Prostate gland (tissue), 2 donors: ENCODE measurements around the gene TAF11L9. TPM values are rescaled to one million over a fixed set of nuclear protein-coding genes. Genes with fewer than 3 reads are reported as not detected.
"Not testable (repeated sequence)": the region's sequence is repeated elsewhere in the genome, so short reads cannot be mapped to it uniquely, and the experiment has no call there.

Experiments used
- DNase-seq: peaks from one replicate; pipeline ENCODE4 v3.0.0-alpha.2; 2019; ENCODE audit warnings: low spot score
- H3K27ac ChIP-seq, 2 donors: fragments of 200-600 bp; sonication (generic); 2 replicates each; pipeline ENCODE4 v1.5.1; 2017 to 2019
- H3K27me3 ChIP-seq: fragments of 200-600 bp; sonication (generic); replicated peaks from 2 replicates; pipeline ENCODE4 v1.5.1; 2019; ENCODE audit not compliant: insufficient read depth
- H3K36me3 ChIP-seq, 2 donors: fragments of 200-600 bp; sonication (generic); 1 replicate in 1 of 2; 2 replicates in 1 of 2; pipeline versions ENCODE4 v1.5.1 to v1.8.1; 2017 to 2019
- H3K4me1 ChIP-seq: fragments of 200-600 bp; sonication (generic); replicated peaks from 2 replicates; pipeline ENCODE4 v1.5.1; 2019
- H3K4me3 ChIP-seq, 2 donors: fragments of 200-600 bp; sonication (generic); 2 replicates each; pipeline ENCODE4 v1.5.1; 2017 to 2019
- H3K9me3 ChIP-seq: fragments of 200-600 bp; sonication (generic); 2 replicates; pipeline ENCODE4 v1.5.1; 2017
- POLR2A ChIP-seq: fragments of 450-650 bp; IDR thresholded peaks from one replicate; pipeline ENCODE4 v1.6.1; 2016; ENCODE audit warnings: antibody characterized with exemption, mild to moderate bottlenecking
- POLR2AphosphoS5 ChIP-seq: sonication (generic); formaldehyde crosslinking; IDR thresholded peaks from one replicate; pipeline ENCODE4 v1.6.1; 2017; ENCODE audit warnings: antibody characterized with exemption
- WGBS: methylation state at CpG from one replicate; pipeline ENCODE4 v1.1.5; 2018; 5-methylcytosine and 5-hydroxymethylcytosine counted together
- intact Hi-C: fragments of 100-400 bp; cut with DNase I; formaldehyde crosslinking; loops from one replicate; pipeline ENCODE4 v1.14.2; 2022
- total RNA-seq, 2 donors: library from RNA; depleted of rRNA; stranded (reverse); fragments of >200 nt; gene quantifications; one replicate each; pipeline ENCODE4 v1.1.0, GENCODE V29; 2016
- TF ChIP-seq, protein P1 (sequence below), 4 experiments: fragments of 200-600 bp in 2 of 4; fragments of 450-650 bp in 2 of 4; sonication (generic) in 2 of 4; IDR thresholded peaks; 1 replicate in 3 of 4; 2 replicates in 1 of 4; pipeline ENCODE4 v1.5.1; 2016 to 2019; ENCODE audit warnings: antibody characterized with exemption in 4 of 4, mild to moderate bottlenecking in 2 of 4, moderate library complexity in 2 of 4

TAF11L9 gene
- total RNA-seq, 2 donors from 2014 or later = not detected

- DNase-seq = no peak
- Histone ChIP-seq H3K4me3 (no peak overlapping the region), H3K4me1 (no peaks in the 10 kb centered on the region), H3K36me3 (no peaks in the 10 kb centered on the region), H3K9me3 (no peaks in the 10 kb centered on the region), H3K27me3 (no peaks in the 10 kb centered on the region), H3K27ac (no peak overlapping the region)
- 90% methylated on average over 17 of the region's 17 CpGs for WGBS
- no peak for TF ChIP-seq POLR2A
- TF ChIP-seq, protein P1, sequence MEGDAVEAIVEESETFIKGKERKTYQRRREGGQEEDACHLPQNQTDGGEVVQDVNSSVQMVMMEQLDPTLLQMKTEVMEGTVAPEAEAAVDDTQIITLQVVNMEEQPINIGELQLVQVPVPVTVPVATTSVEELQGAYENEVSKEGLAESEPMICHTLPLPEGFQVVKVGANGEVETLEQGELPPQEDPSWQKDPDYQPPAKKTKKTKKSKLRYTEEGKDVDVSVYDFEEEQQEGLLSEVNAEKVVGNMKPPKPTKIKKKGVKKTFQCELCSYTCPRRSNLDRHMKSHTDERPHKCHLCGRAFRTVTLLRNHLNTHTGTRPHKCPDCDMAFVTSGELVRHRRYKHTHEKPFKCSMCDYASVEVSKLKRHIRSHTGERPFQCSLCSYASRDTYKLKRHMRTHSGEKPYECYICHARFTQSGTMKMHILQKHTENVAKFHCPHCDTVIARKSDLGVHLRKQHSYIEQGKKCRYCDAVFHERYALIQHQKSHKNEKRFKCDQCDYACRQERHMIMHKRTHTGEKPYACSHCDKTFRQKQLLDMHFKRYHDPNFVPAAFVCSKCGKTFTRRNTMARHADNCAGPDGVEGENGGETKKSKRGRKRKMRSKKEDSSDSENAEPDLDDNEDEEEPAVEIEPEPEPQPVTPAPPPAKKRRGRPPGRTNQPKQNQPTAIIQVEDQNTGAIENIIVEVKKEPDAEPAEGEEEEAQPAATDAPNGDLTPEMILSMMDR (IDR thresholded peaks at IDR 0.05) = no peak
- intact Hi-C loops = no loop called here
These were observed 20.8 kb upstream of the TAF11L9 start for GRCh38 chr5:17614872-17615605.

DNA sequence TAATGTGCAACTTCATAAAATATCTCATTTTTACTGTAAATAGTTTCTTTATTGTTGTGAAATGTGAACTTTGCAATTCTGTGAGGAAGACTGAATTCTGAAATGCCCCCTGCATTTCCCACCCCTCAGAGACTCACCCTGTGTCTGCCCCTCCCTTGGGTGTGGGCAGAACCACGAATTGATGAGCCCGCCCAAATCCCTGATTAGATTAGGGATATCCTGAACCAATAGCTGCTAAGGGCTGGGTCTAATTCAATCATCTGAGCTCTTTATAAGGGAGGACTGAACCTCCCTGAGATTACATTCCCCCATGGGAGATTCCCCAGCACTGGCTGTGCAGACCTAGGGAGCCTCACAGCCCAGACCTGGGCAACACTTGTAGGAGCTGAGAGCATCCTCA, 15.9 kb upstream of the TAF11L9 start, which contains the start of gene TAF11L12:
Gene TAF11L12 (plus strand): TSS at position 301 of the 400 bp plus-strand sequence.
- H3K4me1 ChIP-seq, intact Hi-C loops, H3K36me3 ChIP-seq, H3K9me3 ChIP-seq, H3K4me3 ChIP-seq, DNase-seq, H3K27me3 ChIP-seq, H3K27ac ChIP-seq: not testable (repeated sequence)
- WGBS = 70% methylated on average over 2 of the region's 2 CpGs

- DNase-seq, H3K9me3 ChIP-seq, intact Hi-C loops, H3K27ac ChIP-seq, H3K36me3 ChIP-seq, H3K4me3 ChIP-seq, H3K4me1 ChIP-seq, H3K27me3 ChIP-seq: not testable (repeated sequence)
- 83% methylated on average over 4 of the region's 4 CpGs for WGBS
These were observed 13.3 kb upstream of the TAF11L9 start for GRCh38 chr5:17607461-17607860.

DNA sequence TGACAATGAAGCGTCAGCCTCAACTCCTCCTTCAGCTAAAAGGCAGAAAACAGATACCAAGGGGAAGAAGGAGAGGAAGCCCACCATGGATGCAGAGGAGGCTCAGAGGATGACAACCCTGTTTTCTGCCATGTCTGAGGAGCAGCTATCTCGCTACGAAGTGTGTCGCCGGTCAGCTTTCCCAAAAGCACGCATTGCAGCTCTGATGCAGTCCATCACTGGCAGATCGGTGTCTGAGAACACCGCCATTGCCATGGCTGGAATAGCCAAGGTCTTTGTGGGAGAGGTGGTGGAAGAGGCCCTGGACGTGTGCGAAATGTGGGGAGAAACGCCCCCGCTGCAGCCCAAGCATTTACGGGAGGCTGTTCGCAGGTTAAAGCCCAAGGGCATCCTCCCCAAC, 10.8 kb upstream of the TAF11L9 start:
- Histone ChIP-seq H3K27ac (no peak overlapping the region), H3K4me1 (no peaks in the 10 kb centered on the region), H3K27me3 (no peaks in the 10 kb centered on the region), H3K36me3 (no peaks in the 10 kb centered on the region), H3K4me3 (no peak overlapping the region), H3K9me3 (no peaks in the 10 kb centered on the region)
- TF ChIP-seq POLR2AphosphoS5 = no peak
- TF ChIP-seq, protein P1 (IDR thresholded peaks at IDR 0.05) = no peak
- intact Hi-C loops = no loop called here
- DNase-seq = no peak
- 95% methylated on average over 14 of the region's 14 CpGs for WGBS

- WGBS = 61% methylated on average over 6 of the region's 6 CpGs
- H3K27me3 ChIP-seq, H3K9me3 ChIP-seq, H3K36me3 ChIP-seq, intact Hi-C loops, H3K27ac ChIP-seq, DNase-seq, H3K4me3 ChIP-seq, H3K4me1 ChIP-seq: not testable (repeated sequence)
These were observed 9.7 kb upstream of the TAF11L9 start, which contains the start of gene TAF11L11 for GRCh38 chr5:17603880-17604279. Gene TAF11L11 (plus strand): TSS chr5:17604183.

GRCh38 chr5:17597728-17598127, 3.5 kb upstream of the TAF11L9 start, which contains the start of gene TAF11L10:
Gene TAF11L10 (minus strand): TSS chr5:17597828.
- H3K27me3 ChIP-seq, DNase-seq, H3K36me3 ChIP-seq, H3K4me3 ChIP-seq, H3K4me1 ChIP-seq, H3K9me3 ChIP-seq, H3K27ac ChIP-seq, intact Hi-C loops: not testable (repeated sequence)
- WGBS = 93% methylated on average over 8 of the region's 15 CpGs

GRCh38 chr5:17590860-17591259, 3.3 kb downstream of the TAF11L9 start, which contains the start of gene TAF11L8:
Gene TAF11L8 (minus strand): TSS chr5:17590960.
- no CpG with 5 or more reads among the region's 16 CpGs for WGBS
- H3K36me3 ChIP-seq, H3K27me3 ChIP-seq, intact Hi-C loops, H3K4me1 ChIP-seq, H3K27ac ChIP-seq, DNase-seq, H3K4me3 ChIP-seq, H3K9me3 ChIP-seq: not testable (repeated sequence)

DNA sequence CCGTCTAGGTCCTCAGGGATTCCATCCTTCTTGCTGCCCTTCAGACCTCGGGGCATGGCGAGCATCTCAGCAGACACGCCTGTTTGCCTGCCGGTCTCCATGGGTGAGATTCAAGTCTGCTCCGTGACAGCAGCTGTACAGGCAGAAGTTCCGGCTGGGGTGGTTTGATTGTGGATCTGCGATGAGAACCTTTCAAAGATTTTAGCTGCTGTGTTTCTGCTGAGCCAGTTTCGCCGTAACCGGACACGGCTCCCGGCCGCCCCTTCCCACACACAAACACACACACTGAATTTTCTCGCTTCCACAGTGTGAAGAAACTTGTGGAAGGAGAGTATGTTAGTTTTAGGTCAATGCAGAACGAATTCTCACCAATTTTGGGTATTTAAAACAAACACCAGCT, 8.5 kb downstream of the TAF11L9 start, which contains the start of gene TAF11L7:
Gene TAF11L7 (minus strand): TSS at position 101 of the 400 bp plus-strand sequence.
- H3K27me3 ChIP-seq, H3K9me3 ChIP-seq, H3K36me3 ChIP-seq, H3K4me3 ChIP-seq, intact Hi-C loops, H3K27ac ChIP-seq, DNase-seq, H3K4me1 ChIP-seq: not testable (repeated sequence)
- no CpG with 5 or more reads among the region's 16 CpGs for WGBS
